Fibroblast of mammary gland (primary cell): ENCODE measurements around the gene SSR4.

Experiments used
- DNase-seq: peaks from one replicate; pipeline ENCODE4 v3.0.0-alpha.2; 2010; ENCODE audit warnings: low read depth
- H3K4me3 ChIP-seq: 2 replicates; pipeline ENCODE4 v1.5.1; 2011; ENCODE audit warnings: low read depth, mild to moderate bottlenecking, low read length, moderate library complexity; ENCODE audit not compliant: control insufficient read depth
- TF ChIP-seq, protein P1 (sequence below): conservative IDR thresholded peaks from 2 replicates; pipeline ENCODE4 v1.5.1; 2011; ENCODE audit warnings: low read depth, low read length, inconsistent platforms; ENCODE audit not compliant: control insufficient read depth, insufficient read depth

Gene SSR4

DNA sequence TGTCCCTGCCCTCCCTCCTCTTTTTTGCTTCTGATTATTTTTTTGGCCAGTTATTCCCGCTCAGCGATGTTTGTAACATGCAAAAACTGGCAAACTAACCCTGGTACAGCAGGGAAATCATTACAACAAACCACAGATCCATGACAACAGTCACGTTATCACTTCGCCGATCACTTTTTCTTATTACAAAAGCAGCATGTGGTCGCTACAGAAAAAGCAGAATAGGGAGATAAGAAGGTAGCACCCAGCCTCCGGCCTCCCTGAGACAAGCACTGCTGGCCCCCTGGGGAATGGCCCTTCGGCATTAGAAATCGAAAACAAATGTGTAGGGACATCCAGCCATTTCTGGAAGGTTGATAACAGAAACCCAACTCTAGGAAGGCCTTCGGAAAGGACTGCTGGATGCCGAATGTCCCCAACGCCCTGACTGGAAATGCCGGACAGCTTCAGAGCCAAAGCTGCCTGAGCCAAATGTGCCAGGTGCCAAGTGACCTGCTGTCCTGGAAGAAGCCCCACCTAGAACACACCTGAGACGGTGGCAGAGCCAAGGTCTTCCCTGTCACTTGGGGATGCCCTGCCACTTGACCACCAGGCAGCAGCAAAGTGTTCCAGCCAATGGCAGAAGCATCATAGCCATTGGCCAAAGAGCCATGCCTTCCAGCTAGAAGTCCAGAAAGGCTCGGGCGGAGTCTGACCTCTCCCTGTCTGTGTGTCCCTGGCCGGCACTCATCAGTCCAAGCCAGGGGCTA, 3.2 kb upstream of the SSR4 start:
- DNase-seq = no peak
- TF ChIP-seq, protein P1, sequence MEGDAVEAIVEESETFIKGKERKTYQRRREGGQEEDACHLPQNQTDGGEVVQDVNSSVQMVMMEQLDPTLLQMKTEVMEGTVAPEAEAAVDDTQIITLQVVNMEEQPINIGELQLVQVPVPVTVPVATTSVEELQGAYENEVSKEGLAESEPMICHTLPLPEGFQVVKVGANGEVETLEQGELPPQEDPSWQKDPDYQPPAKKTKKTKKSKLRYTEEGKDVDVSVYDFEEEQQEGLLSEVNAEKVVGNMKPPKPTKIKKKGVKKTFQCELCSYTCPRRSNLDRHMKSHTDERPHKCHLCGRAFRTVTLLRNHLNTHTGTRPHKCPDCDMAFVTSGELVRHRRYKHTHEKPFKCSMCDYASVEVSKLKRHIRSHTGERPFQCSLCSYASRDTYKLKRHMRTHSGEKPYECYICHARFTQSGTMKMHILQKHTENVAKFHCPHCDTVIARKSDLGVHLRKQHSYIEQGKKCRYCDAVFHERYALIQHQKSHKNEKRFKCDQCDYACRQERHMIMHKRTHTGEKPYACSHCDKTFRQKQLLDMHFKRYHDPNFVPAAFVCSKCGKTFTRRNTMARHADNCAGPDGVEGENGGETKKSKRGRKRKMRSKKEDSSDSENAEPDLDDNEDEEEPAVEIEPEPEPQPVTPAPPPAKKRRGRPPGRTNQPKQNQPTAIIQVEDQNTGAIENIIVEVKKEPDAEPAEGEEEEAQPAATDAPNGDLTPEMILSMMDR = no peak

DNA sequence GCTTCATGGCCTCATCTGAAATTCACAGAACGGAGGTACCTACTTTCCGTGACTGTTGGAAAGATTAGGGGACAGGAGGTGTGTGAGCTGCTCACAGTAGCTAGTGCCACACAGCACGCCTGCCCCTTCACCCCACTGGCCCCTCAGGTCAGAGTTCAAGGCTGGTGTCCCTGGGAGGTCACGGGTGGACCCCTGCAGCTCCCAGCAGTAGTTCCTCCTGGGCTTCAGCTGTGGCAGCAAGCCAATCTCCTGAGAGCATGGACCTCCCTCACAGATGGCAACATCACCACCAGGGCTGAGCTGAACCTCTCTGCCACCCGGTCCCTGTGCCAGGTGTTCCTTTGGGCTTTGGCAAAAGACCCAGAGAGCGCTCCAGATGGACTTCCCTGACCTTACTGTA, 2.1 kb upstream of the SSR4 start:
- TF ChIP-seq, protein P1 = no peak
- no peak for DNase-seq
- H3K4me3 ChIP-seq = no peak overlapping the region

More for the DNA sequence above, 3.2 kb upstream of the SSR4 start:
- no peak overlapping the region for H3K4me3 ChIP-seq

DNA sequence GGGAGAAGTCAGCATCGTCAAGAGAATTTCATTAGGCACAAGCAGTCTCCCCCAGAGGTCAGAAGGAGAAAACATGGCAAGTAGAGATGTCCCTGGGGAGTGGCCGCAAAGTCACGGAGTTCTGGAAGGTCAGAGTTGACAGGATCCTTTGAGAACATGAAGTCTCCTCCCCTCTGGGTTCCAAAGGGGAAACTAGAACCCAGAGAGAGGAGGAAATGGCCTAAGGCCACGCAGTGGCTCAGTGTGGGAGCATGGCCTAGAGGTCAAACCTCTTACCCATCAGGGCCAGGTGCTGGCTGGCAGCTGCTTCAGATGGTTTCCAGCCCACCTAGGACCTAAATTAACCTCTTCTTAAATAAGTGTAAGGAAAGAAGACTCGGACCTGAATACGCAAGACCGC, 1.2 kb upstream of the SSR4 start:
- TF ChIP-seq, protein P1 = no peak
- peak; percentile 22 for DNase-seq
- H3K4me3 ChIP-seq = peak overlapping the region; percentile 74

DNA sequence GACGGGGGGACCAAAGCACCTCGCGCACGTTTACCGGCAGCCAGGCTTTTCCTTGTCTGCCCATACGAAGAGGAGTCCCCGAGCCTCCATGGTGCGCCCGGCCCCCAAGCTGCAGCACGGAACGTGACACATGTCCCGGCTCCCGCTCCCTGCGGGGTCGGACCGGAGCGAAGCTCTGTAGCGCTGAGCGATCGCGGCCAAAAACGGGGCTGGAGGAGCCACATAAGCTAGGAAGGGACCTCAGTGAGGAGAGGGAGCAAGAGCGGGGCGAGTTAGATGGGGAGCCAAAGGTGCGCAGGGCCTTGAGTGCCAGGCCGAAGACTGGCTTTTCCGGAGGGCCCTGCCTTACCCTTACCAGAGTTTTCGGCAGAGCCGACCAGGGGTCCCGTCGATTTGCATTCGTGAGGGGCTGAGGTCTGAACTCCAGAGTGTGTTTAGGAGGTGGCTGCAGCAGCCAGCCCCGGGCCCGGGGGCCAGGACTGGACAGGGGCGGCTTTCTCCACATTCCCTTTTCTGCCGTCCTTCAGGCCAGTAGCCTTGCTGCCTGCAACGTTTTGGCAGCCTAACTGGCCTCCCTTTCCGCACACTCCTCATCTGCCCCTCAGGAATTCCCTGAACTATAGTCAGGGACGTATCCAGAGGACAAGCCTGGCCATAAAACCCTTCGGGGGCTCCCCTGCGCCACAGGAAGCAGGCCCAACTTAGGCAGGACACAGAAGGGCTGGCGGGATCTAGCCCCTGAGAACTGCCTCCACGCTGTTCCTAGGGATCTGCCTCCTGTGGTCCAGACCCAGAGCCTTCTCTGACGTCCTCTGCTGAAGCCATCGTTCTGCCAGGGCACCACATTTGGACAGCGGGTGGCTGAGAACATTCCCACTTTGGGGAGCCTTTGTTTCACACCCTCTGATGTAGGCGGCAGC, 689 bp downstream of the SSR4 start:
- TF ChIP-seq, protein P1 = no peak
- H3K4me3 ChIP-seq = peak overlapping the region; percentile 66
- peak; percentile 3 for DNase-seq

GRCh38 chrX:153797415-153798015, 3.0 kb downstream of the SSR4 start:
- no peak for DNase-seq
- TF ChIP-seq, protein P1 = no peak
- no peak overlapping the region for H3K4me3 ChIP-seq

GRCh38 chrX:153799326-153799725, 4.9 kb downstream of the SSR4 start:
- H3K4me3 ChIP-seq = no peak overlapping the region
- DNase-seq = no peak
- TF ChIP-seq, protein P1 = no peak
